ENCODE results near the gene NPIPB12. TPM values are rescaled to one million over a fixed set of nuclear protein-coding genes. Genes with fewer than 3 reads are reported as not detected.

The NPIPB12 gene
- total RNA-seq, 120 experiments from 2014 or later = 31.2 to 188 (median 99.3) TPM

Other genes starting within 250 kb of the NPIPB12 start
- gene NPIPB11, start 99.7 kb downstream of the NPIPB12 start, total RNA-seq = 10 to 100 TPM in 1 of 120 experiments, 1 to 10 TPM in 117, under 1 TPM in 2; 0.43 to 14.9 (median 2.8) TPM
- gene BOLA2, start 52.1 kb downstream of the NPIPB12 start, total RNA-seq = 10 to 100 TPM in 84 of 120 experiments, 1 to 10 TPM in 36; 4.3 to 24.4 (median 11.7) TPM
- gene SLX1B, start 51.9 kb downstream of the NPIPB12 start, total RNA-seq = 10 to 100 TPM in 111 of 120 experiments, 1 to 10 TPM in 9; 1.3 to 45.9 (median 23.2) TPM
- 10 to 100 TPM in 4 of 120 experiments, 1 to 10 TPM in 109, under 1 TPM in 5, not detected in 2; 0.67 to 16.5 (median 3.3) TPM for gene SULT1A4, start 46.5 kb downstream of the NPIPB12 start, total RNA-seq
- gene SPN, start 156.8 kb upstream of the NPIPB12 start, total RNA-seq = 1 to 10 TPM in 105 of 120 experiments, under 1 TPM in 15; 0.46 to 6.2 (median 2.1) TPM
- gene QPRT, start 172.8 kb upstream of the NPIPB12 start, total RNA-seq = 10 to 100 TPM; 10.1 to 29.5 (median 18.0) TPM
- 1 to 10 TPM in 9 of 120 experiments, under 1 TPM in 99, not detected in 12; 0.17 to 1.3 (median 0.45) TPM for gene C16orf54, start 239.6 kb upstream of the NPIPB12 start, total RNA-seq

Measured in dorsolateral prefrontal cortex (tissue), 118 donors.